HG02885 (cell line): ENCODE data around the gene FOXO6.
"Not testable (repeated sequence)": the region's sequence is repeated elsewhere in the genome, so short reads cannot be mapped to it uniquely, and the experiment has no call there.

Experiments
- ATAC-seq: cut with Tn5 transposase; IDR thresholded peaks from one replicate; pipeline ENCODE4 v1.9.1; 2021; ENCODE audit warnings: mild to moderate bottlenecking; ENCODE audit not compliant: unreplicated experiment, poor library complexity

The FOXO6 gene

DNA sequence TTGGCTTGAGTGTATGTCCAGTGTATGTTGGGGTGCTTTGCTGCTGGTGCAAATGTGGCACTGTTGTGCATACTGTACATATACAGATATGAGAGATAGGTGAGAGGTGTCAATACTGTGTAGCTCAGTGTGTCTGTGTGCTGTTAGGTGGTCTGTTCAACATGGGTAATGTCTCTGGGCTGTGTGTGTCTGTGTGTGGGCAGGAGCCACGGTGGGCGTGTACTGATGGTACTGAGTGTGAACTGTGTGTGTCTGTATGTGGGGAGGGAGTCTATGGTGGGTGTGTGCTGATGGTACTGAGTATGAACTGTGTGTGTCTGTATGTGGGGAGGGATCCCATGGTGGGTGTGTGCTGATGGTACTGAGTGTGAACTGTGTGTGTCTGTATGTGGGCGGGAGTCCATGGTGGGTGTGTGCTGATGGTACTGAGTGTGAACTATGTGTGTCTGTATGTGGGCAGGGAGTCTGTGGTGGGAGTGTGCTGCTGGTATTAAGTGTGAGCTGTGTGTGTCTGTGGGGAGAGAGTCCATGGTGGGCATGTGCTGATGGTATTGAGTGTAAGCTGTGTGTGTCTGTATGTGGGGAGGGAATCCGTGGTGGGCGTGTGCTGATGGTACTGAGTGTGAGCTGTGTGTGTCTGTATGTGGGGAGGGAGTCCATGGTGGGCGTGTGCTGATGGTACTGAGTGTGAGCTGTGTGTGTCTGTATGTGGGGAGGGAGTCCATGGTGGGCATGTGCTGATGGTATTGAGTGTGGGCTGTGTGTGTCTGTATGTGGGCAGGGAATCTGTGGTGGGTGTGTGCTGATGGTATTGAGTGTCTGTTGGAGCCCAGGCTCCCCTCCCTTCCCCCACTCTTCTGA, 32.2 kb upstream of the FOXO6 start:
- ATAC-seq: no peak

DNA sequence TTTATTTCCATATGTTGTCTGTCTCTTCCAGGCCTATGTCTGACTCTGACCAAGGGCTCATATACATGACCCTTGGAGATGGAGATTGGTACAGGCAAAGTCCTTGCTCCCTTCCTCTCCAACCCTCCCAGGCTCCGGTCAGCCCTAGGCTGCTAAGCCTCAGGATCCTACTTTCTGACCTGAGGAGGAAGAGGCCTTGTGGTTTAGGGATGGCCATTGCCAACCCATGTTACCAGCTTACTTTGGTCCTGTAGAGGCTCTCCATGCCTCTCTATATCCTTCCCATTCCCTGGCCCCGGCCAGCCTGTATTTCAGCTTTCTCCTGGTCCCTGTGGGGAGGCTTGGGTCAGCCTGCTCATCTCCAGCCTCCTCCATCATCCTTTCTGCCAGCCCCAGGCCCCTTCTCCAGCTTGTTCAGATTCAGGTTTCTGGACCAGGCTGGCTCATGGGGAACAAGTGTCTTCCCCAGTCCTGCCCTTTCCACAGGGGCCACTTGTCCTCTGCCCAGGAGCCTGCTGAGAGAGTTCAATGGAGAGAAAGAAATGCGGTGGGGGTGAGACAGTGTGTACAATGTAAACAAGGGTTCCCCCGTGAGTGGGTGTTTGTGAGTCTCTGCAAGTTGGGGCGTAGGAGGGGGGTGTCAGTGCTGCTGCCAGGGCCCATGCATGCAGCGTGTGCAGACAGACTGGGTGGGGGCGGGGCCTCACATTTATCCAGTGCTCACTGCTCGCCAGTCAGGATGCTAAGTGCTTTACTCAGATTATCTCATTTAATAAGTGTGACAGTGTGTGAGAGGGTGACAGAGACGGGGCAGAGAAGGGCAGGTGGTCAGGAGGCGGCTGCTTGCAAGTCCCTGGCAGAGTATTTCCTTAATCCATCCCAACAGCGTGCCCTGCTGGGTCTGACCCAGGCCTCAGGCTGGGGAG, 31.3 kb upstream of the FOXO6 start:
- no peak for ATAC-seq

DNA sequence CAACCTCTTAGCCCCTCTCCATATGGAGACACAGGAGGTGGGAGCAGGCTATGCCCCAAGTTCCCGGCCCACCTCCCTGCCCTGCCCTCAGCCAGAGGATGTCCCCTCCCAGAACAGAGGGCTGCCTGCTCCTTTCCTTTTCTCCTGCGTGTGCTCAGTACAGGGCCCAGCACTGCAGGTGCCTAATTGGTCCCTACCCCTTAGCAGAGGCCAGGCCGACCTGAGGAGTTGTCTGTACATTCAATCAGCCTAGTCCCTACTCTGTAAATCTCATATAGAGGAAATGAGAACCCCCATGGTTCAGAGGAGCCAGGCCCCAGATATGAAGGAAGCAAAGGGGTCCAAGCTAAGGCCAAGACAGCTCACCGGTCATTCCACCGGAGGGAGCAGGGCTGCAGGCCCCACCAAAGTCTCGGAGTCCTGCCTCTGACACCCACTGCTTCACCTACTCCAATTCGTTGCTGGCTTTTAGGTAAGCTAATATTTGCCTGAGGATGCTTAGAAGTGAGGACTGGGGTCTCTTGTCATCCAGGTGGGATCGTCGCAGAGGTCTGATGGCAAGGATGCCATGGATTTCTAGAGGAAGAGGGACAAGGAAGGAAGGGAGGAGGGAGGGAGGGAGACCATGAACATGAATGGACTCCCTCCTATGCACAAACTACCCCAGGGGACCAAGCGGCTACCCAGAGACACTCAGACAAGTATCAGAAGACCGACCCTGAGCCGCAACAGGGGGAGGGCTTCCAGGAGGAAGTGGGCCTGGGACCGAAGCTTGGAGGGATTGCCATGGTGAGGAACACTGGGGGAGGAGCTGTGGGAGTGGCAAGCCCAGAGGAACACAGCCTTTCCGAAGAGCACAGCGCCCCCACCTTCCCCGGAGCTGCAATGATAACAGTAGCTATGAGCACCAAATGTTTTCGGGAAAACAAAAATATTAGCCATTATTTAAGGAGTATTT, 30.4 kb upstream of the FOXO6 start:
- ATAC-seq: no peak

DNA sequence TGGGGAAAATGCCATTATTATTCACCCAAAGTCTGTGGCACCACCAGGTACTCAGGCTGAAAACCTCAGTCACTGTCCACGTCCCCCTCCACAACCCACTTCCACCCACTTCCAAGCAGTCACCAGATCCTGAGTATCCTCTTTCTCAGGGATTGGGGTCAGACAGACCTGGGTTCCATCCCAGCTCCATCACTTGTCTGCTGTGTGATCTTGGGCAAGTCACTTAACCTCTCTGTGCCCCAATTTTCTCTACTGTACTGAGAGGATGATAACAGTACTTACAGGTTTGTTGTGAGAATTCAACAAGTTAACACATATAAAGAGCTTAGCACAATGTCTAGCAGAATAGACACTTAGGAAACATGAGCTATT, 29.7 kb upstream of the FOXO6 start:
- ATAC-seq: no peak

DNA sequence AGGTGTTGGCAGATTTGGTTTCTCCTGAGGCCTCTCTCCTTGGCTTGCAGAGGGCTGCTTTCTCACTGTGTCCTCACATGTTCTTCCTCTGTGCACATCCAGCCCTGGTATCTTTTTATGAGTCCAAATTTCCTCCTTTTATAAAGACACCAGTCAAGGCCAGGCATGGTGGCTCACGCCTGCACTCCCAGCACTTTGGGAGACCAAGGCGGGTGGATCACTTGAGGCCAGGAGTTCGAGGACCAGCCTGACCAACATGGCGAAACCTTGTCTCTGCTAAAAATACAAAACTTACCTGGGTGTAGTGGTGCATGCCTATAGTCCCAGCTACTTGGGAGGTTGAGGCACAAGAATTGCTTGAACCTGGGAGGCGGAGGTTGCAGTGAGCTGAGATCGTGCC, 29.1 kb upstream of the FOXO6 start:
- ATAC-seq: not testable (repeated sequence)

DNA sequence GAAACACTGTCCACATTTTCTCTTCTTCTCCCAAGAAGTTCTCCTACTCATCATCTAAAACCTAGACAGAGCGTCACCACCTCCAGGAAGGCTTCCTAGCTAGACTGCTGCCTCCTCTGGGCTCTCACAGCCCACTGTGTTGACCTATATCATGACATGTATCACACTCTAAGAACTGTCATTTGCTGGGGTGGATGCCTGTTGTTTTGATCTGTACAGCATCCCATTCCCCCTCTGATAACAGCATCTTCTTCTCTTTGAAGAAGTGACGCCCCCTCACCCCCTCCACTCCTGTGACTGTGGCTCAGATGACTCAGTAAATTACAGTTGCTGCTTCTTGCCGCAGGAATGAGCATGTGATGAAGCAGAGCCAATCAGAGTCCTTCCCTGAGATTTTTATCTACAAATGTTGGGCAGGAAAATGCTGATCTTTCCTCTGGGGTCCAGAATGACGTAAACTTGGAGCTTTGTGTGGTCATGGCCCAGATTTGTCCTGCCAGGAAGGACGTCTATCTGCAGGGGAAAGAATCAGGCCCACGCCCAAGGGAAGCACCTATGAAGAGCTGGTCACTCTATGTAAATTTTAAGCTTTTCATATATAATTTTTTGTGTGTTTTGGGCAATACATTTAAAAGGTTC, 28.0 kb upstream of the FOXO6 start:
- ATAC-seq: no peak

DNA sequence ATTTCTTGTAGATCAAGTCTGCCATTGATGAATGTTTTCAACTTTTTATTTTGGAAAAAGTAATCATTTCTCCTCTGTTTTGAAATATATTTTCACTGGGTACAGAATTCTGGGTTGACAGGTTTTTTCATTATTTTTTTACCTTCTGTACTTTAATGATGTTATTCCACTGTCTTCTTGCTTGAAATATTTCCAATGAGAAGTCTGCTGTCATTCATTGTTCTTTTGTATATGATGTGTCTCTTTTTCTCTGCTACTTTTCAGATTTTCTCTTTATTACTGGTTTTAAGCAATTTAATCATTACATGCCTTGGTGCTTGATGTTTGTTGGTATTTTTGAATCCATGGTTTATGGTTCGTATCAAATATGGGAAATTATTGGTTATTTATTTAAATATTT, 22.4 kb upstream of the FOXO6 start:
- no peak for ATAC-seq

DNA sequence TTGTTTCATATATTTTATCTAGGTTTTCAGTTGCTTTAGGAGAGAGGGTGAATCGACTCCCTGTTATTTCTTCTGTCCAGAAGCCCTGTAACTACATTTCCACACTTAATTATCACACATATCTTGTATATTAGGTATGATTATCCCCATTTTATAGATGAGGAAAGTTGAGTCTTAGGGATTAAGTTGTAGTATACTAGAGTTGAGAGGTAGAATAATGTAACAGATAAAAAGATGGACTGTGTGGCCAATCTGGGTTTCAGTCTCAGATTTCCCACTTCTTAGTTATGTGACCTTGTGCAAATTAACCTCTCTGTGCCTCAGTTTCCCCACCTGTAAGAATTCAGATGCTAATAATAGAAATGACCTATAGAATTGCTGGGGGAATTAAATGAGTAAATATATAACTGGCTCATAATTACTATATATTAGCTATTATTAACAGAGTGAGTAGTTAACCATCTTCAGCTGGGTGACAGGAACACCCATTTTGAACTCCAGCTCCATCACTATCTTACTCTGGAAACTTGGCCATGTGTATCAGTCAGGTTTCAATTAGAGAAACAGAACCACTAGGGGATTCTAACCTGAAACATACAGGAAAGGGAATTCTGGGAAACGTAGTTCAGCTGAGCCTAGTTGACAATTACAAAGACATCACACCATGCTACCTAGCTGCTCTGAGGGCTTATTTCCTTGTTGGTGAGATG, 20.4 kb upstream of the FOXO6 start:
- no peak for ATAC-seq

DNA sequence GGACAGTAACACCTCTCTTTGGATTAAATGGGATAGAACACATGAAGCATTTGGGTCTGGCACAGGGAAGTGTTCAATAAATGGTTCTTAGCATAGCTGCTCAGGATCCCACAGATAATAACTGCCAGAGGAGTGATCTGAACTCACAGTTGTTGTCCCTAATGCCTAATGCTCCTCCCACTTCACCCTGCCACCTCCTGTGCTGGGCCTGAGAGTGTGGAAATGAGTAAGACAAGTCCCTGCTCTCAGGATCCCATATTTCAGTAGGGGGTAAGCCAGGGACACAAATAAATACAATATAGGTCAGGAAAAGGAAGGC, 19.9 kb upstream of the FOXO6 start:
- no peak for ATAC-seq

DNA sequence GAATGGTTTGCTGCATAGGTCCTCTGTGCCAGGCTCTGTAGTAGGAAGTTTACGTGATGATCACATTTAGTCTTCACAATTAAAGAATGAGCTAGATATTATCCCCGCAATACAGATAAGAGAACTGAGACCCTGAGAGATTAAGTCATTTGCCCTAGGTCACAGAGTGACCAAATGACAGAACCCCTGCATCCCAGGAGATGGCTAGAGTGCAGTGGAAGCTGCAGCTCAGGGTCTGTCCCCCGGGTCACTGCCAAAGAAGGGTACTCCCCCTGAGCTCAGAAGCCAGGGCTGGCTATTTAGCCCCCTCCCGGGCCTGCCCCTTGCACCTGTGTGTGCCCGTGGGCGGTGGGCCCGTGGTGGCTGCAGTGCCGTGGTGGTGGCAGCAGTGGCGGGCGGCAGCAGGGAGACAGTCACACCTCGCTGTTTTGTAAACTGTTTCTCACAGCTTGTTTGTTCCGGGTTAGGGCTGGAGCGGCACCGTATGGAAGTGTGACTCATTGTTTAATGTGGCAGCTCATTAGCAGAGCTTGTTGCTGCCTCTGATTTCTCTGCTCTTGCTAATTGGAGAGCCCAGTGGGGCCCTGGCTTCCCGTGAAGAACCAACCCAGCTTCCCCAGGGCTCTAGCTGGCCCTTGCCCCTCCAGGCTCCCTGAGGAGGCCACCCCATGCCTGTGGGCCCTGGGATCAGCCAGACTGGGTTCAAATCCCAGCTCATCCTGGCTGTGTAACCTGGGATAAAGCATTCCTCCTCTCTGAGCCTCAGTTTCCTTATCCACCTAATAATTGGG, 19.3 kb upstream of the FOXO6 start:
- no peak for ATAC-seq

DNA sequence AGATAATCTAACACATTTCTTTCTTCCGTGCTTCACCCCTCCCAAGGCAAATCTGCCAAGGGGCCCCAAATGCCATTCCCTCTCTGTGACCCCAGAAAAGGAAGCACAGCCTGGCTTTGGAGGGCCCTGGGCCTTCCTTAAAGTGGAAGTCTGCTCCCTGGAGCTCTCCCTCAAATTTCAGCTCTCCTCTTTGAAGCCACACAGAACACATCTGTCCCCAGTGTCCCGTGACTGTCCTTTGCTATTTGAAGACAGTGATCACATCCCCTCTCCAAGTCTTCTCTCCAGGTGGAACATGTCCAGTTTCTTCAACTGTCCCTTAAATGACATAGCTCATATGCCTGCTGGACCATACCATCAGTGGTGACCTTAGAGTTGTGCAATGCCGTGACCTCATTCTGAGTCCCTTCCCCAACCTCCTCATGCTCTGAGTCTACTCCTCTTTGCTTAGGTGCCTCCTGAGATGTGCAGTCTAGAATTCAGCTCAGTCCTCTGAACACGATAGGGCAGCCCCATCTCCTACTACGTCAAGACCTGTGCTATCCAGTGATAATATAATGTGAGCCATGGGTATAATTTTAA, 18.4 kb upstream of the FOXO6 start:
- ATAC-seq: no peak

DNA sequence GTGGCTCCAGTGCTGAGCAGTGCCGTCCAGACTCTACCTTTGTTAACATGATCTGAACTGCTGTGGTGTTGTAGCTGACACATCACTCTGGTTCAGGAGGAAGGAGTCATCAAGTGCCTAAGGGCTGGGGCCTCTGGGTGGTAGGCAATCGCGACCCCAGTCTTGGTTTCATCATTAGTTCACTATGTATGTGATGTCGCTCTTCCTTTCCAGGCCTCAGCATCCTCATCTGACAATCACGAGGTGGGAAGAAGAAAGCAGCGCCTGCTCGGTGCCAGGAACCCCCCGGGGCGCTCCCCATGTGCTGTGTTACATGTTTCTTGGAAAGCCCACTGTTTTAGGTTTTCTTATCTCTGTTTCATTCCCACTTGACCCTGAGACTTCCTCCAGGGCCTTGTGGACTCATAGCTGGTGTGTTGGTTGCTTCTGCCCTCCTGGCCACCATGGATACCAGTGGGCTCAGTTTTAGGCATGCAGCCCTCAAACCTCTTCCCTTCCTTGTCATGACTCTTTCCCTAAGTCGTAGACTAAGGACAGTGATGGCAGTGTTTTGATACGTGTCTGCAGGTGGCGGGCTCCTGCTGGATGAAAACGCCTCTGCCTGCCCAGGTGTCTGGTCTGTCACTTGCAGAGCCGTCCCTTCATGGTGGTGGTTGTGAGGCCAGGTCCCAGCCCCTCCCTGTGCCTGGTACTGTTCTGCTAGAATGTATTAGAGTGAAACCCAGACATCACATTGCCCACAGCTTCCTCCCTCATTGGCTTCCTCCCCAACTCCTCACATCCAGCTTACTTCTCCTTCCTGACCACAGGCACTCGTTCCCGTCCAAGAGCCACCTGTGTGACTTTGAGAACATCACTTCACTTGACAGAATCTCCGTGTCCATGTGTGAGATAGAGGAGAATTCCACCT, 17.2 kb upstream of the FOXO6 start:
- no peak for ATAC-seq

DNA sequence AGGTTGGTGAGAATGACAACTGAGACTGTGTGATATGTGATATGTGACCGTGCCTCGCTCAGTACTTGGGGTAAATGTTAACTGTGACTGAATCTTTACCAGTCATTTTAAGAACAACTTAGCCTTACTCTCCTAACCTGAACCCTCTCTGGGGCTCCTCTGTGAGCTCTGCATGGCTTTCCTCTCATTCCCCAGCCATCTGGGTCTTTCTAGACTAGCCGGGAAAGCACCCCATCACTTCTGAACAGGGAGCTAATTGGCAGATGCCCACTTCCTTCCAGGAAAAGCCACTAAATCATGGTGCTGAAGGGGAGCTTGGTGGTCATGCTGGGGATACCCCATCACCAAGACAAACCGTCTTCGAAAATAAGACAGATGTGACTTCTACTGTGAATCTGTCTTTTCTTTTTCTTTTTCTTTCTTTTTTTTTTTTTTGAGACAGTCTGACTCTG, 16.5 kb upstream of the FOXO6 start:
- ATAC-seq: no peak

DNA sequence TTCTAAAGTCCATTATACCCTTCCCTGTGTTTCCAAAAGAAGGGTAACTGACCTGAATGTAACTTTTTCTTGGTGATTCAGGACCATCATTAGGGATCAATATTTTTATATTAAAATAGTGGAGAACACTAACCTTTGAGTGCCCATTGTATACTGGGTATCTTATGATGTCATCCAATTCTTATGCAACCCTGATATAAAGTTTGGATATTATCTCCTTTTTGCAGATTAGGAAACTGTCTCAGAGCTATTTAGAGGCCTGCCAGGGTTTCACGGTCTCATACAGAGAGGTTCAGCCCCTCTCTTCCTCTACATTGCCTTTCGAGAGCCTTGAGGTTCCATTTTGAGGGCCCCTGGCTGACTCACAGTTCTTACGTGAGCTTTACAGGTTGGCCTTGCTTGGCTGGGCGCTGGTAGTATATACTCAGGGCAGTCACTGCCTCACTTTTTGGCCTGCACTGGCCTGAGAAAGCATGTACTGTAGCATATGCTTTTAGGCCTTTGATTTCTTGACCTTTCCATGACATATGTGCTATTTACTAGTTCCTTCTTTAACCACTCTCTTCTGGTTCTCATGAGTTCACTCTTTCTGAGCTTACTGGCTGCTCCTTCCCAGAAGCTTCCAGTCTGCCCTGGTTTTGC, 15.7 kb upstream of the FOXO6 start:
- ATAC-seq: no peak

DNA sequence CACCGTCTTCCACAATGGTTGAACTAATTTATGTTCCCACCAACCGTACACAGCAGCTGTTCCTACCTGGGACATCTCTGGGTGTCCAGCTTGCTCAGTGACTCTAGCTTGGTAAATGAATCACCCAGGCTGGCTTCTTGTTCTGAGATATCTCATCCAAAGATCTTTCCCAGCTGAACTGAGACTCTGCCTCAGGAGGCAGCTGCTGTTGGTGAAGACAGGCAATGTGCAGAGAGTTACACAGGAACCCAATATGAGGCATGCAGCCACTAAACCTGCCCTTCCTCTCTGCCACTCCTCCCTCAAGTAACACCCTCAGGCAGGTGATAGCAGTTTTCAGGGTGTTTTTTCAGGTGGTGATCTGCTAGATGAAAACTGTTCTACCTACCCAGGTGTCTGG, 14.0 kb upstream of the FOXO6 start:
- ATAC-seq: no peak

DNA sequence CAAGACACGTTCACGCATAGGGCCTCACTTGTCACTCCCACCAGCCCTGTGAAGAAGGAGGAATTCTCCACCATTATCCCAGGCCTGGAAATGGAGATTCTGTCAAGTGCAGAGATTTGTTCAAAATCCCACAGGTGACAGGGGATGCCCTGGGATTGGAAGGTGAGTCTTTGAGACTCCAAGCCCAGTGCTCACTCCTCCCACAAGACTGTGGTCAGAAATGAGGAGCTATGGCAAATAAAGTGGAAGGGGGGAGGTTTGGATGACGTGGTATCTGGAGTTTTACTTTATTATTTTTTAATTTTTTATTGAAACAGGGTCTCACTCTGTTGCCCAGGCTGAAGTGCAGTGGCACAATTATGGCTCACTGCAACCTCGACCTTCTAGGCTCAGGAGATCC, 12.8 kb upstream of the FOXO6 start:
- no peak for ATAC-seq
